HepG2 (cell line): Measurements from ENCODE around the gene HOXB6. TPM values are rescaled to one million over a fixed set of nuclear protein-coding genes. Genes with fewer than 3 reads are reported as not detected.

Experiments
- ATAC-seq: fragments of 200-7000 bp; cut with Tn5 transposase; 3 replicates; pipeline ENCODE4 v1.9.1; 2020; ENCODE audit warnings: mild to moderate bottlenecking, moderate library complexity
- BruUV-seq: library from RNA; stranded (reverse); fragments of 400-500 nt; replicated peaks from 2 replicates; lab custom pipeline; 2021; lab: Mats Ljungman, UMichigan
- CTCF ChIA-PET: fragments of 300-600 bp; formaldehyde crosslinking; extraction: SDS; loops from one replicate; lab custom pipeline; 2021; ENCODE audit warnings: low total read pairs, inconsistent platforms, low intra/inter-chr PET ratio; lab: Yijun Ruan, JAX
- POLR2A ChIA-PET: fragments of 350-600 bp; sonication (Branson Sonifier 250); formaldehyde crosslinking; loops from one replicate; lab custom pipeline; 2020; ENCODE audit warnings: antibody characterized with exemption, inconsistent platforms; lab: Yijun Ruan, JAX
- DNase-seq: peaks from one replicate; pipeline ENCODE4 v3.0.0-alpha.2; 2015; ENCODE audit warnings: low spot score
- FAIRE-seq: peaks from 3 replicates; lab custom pipeline; 2011; peaks lifted over from hg19 to GRCh38; lab: Jason Lieb, UNC
- H2AFZ ChIP-seq: one replicate; pipeline ENCODE4 v1.6.1; 2011; ENCODE audit warnings: low read length, inconsistent platforms
- H3K27ac ChIP-seq: fragments of 300-600 bp; 3 replicates; pipeline ENCODE4 v1.8.0; 2011; ENCODE audit warnings: mixed run types, mild to moderate bottlenecking, mixed read lengths, low read length, inconsistent platforms; ENCODE audit not compliant: insufficient read depth; ENCODE audit errors: extremely low read length
- H3K27me3 ChIP-seq, 2 experiments: fragments of 200-600 bp in 1 of 2; 2 replicates in 1 of 2; 3 replicates in 1 of 2; pipeline versions ENCODE4 v1.6.0 to v1.8.0; 2011; ENCODE audit warnings: low read length in 2 of 2, mild to moderate bottlenecking in 2 of 2, moderate library complexity in 2 of 2, inconsistent platforms in 1 of 2; ENCODE audit not compliant: insufficient read depth in 2 of 2, control insufficient read depth in 1 of 2
- H3K36me3 ChIP-seq, 2 experiments: fragments of 200-600 bp in 1 of 2; replicated peaks in 1 of 2; 2 replicates in 1 of 2; 3 replicates in 1 of 2; pipeline versions ENCODE4 v1.5.1 to v1.8.0; 2011; ENCODE audit warnings: low read length in 2 of 2, inconsistent platforms in 1 of 2; ENCODE audit not compliant: insufficient read depth in 2 of 2, control insufficient read depth in 1 of 2
- H3K4me1 ChIP-seq: 2 replicates; pipeline ENCODE4 v1.5.1; 2012; ENCODE audit warnings: low read length, inconsistent platforms; ENCODE audit not compliant: insufficient read depth
- H3K4me2 ChIP-seq: 2 replicates; pipeline ENCODE4 v1.6.0; 2011; ENCODE audit warnings: low read depth, low read length, inconsistent platforms
- H3K4me3 ChIP-seq, 3 experiments: fragments of 200-600 bp in 1 of 3; sonication (generic), shearing (Covaris generic) in 1 of 3; replicated peaks in 1 of 3; 2 replicates each; pipeline ENCODE4 v1.5.1; 2011 to 2016; ENCODE audit warnings: low read length in 3 of 3, inconsistent platforms in 2 of 3, low read depth in 2 of 3, mild to moderate bottlenecking in 2 of 3, control low read depth in 1 of 3, mixed read lengths in 1 of 3; ENCODE audit not compliant: insufficient read depth in 1 of 3
- H3K79me2 ChIP-seq: one replicate; pipeline ENCODE4 v1.6.1; 2011; ENCODE audit warnings: low read length, inconsistent platforms; ENCODE audit not compliant: insufficient read depth
- H3K9ac ChIP-seq: 2 replicates; pipeline ENCODE4 v1.6.0; 2011; ENCODE audit warnings: mild to moderate bottlenecking, low read depth, low read length, inconsistent platforms; ENCODE audit not compliant: insufficient read depth
- H3K9me3 ChIP-seq: 2 replicates; pipeline ENCODE4 v1.5.1; 2012; ENCODE audit warnings: mild to moderate bottlenecking, low read length
- H4K20me1 ChIP-seq: 2 replicates; pipeline ENCODE4 v1.6.0; 2011; ENCODE audit warnings: inconsistent platforms, mild to moderate bottlenecking, low read length, moderate library complexity; ENCODE audit not compliant: insufficient read depth
- AGO2 ChIP-seq: fragments of 200-400 bp; formaldehyde crosslinking; optimal IDR thresholded peaks from 2 replicates; pipeline ENCODE3; 2017; ENCODE audit warnings: mild to moderate bottlenecking, low read depth, low read length, moderate library complexity
- BORCS8-MEF2B ChIP-seq: sonication (generic); formaldehyde crosslinking; IDR thresholded peaks from 2 replicates; pipeline ENCODE4 v1.8.0; 2022; ENCODE audit warnings: mild to moderate bottlenecking, missing genetic modification reagents
- ELF3 ChIP-seq: IDR thresholded peaks from 2 replicates; pipeline ENCODE4 v1.6.1; 2016; ENCODE audit warnings: missing genetic modification reagents, missing compliant biosample characterization
- FOXA3 ChIP-seq: IDR thresholded peaks from 2 replicates; pipeline ENCODE4 v1.6.1; 2016; ENCODE audit warnings: missing genetic modification reagents, missing compliant biosample characterization
- GATA4 ChIP-seq: sonication (generic); IDR thresholded peaks from 2 replicates; pipeline ENCODE4 v1.6.1; 2016; ENCODE audit warnings: antibody characterized with exemption, low read depth, borderline replicate concordance
- KDM5B ChIP-seq: sonication (generic); formaldehyde crosslinking; IDR thresholded peaks from 2 replicates; pipeline ENCODE4 v1.4.0; 2020; ENCODE audit warnings: missing genetic modification reagents, mild to moderate bottlenecking, borderline replicate concordance
- MBNL3 ChIP-seq: fragments of 250-450 bp; sonication (Bioruptor Pico); conservative IDR thresholded peaks from 2 replicates; pipeline ENCODE4 v1.8.0; 2022; ENCODE audit warnings: mild to moderate bottlenecking, inconsistent platforms
- POLR2A ChIP-seq, 2 experiments: IDR thresholded peaks; 2 replicates each; pipeline ENCODE4 v1.6.1; 2011; ENCODE audit warnings: low read depth in 2 of 2, low read length in 2 of 2, mild to moderate bottlenecking in 1 of 2, moderate library complexity in 1 of 2; ENCODE audit not compliant: insufficient read depth in 1 of 2
- POLR2AphosphoS2 ChIP-seq: IDR thresholded peaks from 2 replicates; pipeline ENCODE4 v1.6.1; 2011; ENCODE audit warnings: low read depth, low read length, improper control_type of control experiment
- PRDM4 ChIP-seq: sonication (generic); formaldehyde crosslinking; IDR thresholded peaks from 2 replicates; pipeline ENCODE4 v1.9.0; 2021; ENCODE audit warnings: missing genetic modification reagents, borderline replicate concordance
- TEAD2 ChIP-seq: sonication (generic); formaldehyde crosslinking; IDR thresholded peaks from 2 replicates; pipeline ENCODE4 v1.9.0; 2021; ENCODE audit warnings: missing genetic modification reagents
- ZBTB14 ChIP-seq: sonication (generic); formaldehyde crosslinking; IDR thresholded peaks from 2 replicates; pipeline ENCODE4 v1.4.0; 2020; ENCODE audit warnings: missing genetic modification reagents
- ZNF260 ChIP-seq: sonication (generic); formaldehyde crosslinking; IDR thresholded peaks from 2 replicates; pipeline ENCODE4 v1.4.0; 2020; ENCODE audit warnings: missing genetic modification reagents, low read depth, mild to moderate bottlenecking, borderline replicate concordance
- ZNF687 ChIP-seq: sonication (generic); formaldehyde crosslinking; IDR thresholded peaks from 2 replicates; pipeline ENCODE4 v1.5.1; 2020; ENCODE audit warnings: mild to moderate bottlenecking, missing genetic modification reagents, moderate library complexity
- ZNF704 ChIP-seq: sonication (generic); formaldehyde crosslinking; IDR thresholded peaks from 2 replicates; pipeline ENCODE4 v1.8.1; 2023; ENCODE audit warnings: mild to moderate bottlenecking, inconsistent platforms, moderate library complexity, missing genetic modification reagents, borderline replicate concordance
- WGBS: methylation state at CpG from one replicate; pipeline ENCODE4 v1.1.6; 2017; ENCODE audit warnings: low lambda C conversion rate; 5-methylcytosine and 5-hydroxymethylcytosine counted together
- in situ Hi-C: cut with HindIII; loops from 2 replicates; pipeline ENCODE4 v1.10.0; 2017; ENCODE audit warnings: low pct_unique_long_range_greater_than_20kb; ENCODE audit not compliant: extremely low pct_ligation_motif_present
- intact Hi-C: fragments of 100-400 bp; cut with micrococcal nuclease; formaldehyde crosslinking; loops from one replicate; pipeline ENCODE4 v1.10.0; 2022; ENCODE audit not compliant: unreplicated experiment
- polyA plus RNA-seq, 8 experiments: library from polyadenylated mRNA; depleted of rRNA in 3 of 8; stranded (reverse) in 7 of 8; unstranded in 1 of 8; fragments of >200 nt; fragmentation: Illumina TruSeq in 4 of 8; extraction: Trizol in 4 of 8; gene quantifications; 2 replicates each; pipeline versions ENCODE4 v1.2.1 to v1.2.3, GENCODE V29; 2011 to 2016; ENCODE audit warnings: low read depth in 4 of 8, missing spikeins in 1 of 8, mixed read lengths in 1 of 8; ENCODE audit not compliant: insufficient read depth in 1 of 8
- total RNA-seq, 5 experiments: library from RNA; depleted of rRNA; stranded (reverse); fragments of >200 nt; fragmentation: Illumina TruSeq; extraction: Trizol; gene quantifications; 2 replicates each; pipeline ENCODE4 v1.2.3, GENCODE V29; 2016; ENCODE audit warnings: low read depth in 1 of 5

HOXB6 gene
- total and polyA plus RNA-seq, 2 of the 13 experiments (the other 11 are each of a cell fraction or from before 2014, with no cell fraction given) = not detected

- peaks cover 47 to 91% of the 10 kb centered on the region in 2 experiments for H3K27me3 ChIP-seq
- H3K4me2 ChIP-seq = peak within 1 kb of the TSS; percentile 41
- intact Hi-C loops (no loop called here), in situ Hi-C loops (no loop called here)
- FAIRE-seq (no peak), DNase-seq (no peak), ATAC-seq (no peak)
- CTCF ChIA-PET = interaction anchor here (1.4 to 1.9 kb wide), 3 partner anchors 258 to 440 kb away, joined by 4 to 7 read pairs (median 5); no protein-coding TSS in a partner anchor
- H2AFZ ChIP-seq = no peak within 1 kb of the TSS
- no peaks in the 10 kb centered on the region for H3K79me2 ChIP-seq
- no peaks in the 10 kb centered on the region for H3K9me3 ChIP-seq
- H3K4me3 ChIP-seq = peak within 1 kb of the TSS in 1 of 3 experiments; percentile 9; a peak in 1 of 6 replicates
- no peaks in the 10 kb centered on the region; the same call in 1 of the 2 replicates for H4K20me1 ChIP-seq
- no peaks in the 10 kb centered on the region for H3K36me3 ChIP-seq
- no peak within 1 kb of the TSS for H3K27ac ChIP-seq
- 0 out of 2 replicates have a peak, but pooled peaks cover 6% of the 10 kb centered on the region for H3K4me1 ChIP-seq
- no TSS peak for BruUV-seq
- H3K9ac ChIP-seq = no peak within 1 kb of the TSS
- POLR2A ChIA-PET = interaction anchor here (0.6 kb wide), 1 partner anchor 435 kb away, joined by 3 read pairs; no protein-coding TSS in a partner anchor
- 44% methylated on average over 49 of the region's 50 CpGs for WGBS
- TF ChIP-seq FOXA3 (CRISPR knock-in tag) (no peak), TEAD2 (no peak), BORCS8-MEF2B (CRISPR knock-in tag) (no peak), AGO2 (no peak), POLR2AphosphoS2 (no peak), ZNF687 (no peak), PRDM4 (CRISPR knock-in tag) (no peak), ZNF260 (CRISPR knock-in tag) (no peak), MBNL3 (no peak), KDM5B (CRISPR knock-in tag) (no peak), POLR2A (IDR thresholded peaks at IDR 0.05; ENCODE audit: insufficient read depth in 1 of 2, low read depth in 2 of 2, low read length in 2 of 2) (no peak), GATA4 (no peak), ZNF704 (CRISPR knock-in tag) (no peak), ZBTB14 (no peak), ELF3 (CRISPR knock-in tag) (no peak)
These were observed 11.5 kb downstream of the HOXB6 start, which contains the start of gene HOXB5 for GRCh38 chr17:48593126-48593829. HOXB5 (minus strand) TSS chr17:48593779; CDS start chr17:48593682, 97 bp downstream.
